Transverse colon (tissue), 4 donors: ENCODE results near the gene EIF4E2.

Source experiments
- CTCF ChIP-seq, 5 experiments: fragments of 200-600 bp in 3 of 5; fragments of 450-650 bp in 2 of 5; sonication (generic) in 3 of 5; IDR thresholded peaks; 1 replicate in 2 of 5; 2 replicates in 3 of 5; pipeline ENCODE4 v1.5.1; 2016 to 2017; ENCODE audit warnings: antibody characterized with exemption in 5 of 5, inconsistent platforms in 3 of 5, mild to moderate bottlenecking in 2 of 5, moderate library complexity in 1 of 5
- EP300 ChIP-seq: sonication (generic); formaldehyde crosslinking; IDR thresholded peaks from one replicate; pipeline ENCODE4 v1.6.1; 2017; ENCODE audit warnings: antibody characterized with exemption, low read depth
- POLR2A ChIP-seq: fragments of 450-650 bp; IDR thresholded peaks from one replicate; pipeline ENCODE4 v1.6.1; 2016; ENCODE audit warnings: antibody characterized with exemption, mild to moderate bottlenecking, moderate library complexity
- POLR2AphosphoS5 ChIP-seq, 3 donors: sonication (generic); formaldehyde crosslinking; IDR thresholded peaks; one replicate each; pipeline ENCODE4 v1.6.1; 2016; ENCODE audit warnings: antibody characterized with exemption in 3 of 3

- TF ChIP-seq CTCF (IDR thresholded peaks at IDR 0.05) (no peak), POLR2A (no peak), POLR2AphosphoS5 (IDR thresholded peaks at IDR 0.05) (no peak), EP300 (no peak)
Observed at GRCh38 chr2:232610081-232610480, 59.6 kb downstream of the EIF4E2 start.
